Liver (tissue), 3 donors: ENCODE results near the gene ITCH.

Experiments used
- ATF3 ChIP-seq: IDR thresholded peaks from 2 replicates; pipeline ENCODE4 v1.6.1; 2016; ENCODE audit warnings: antibody characterized with exemption
- CTCF ChIP-seq: fragments of 150-350 bp; IDR thresholded peaks from 2 replicates; pipeline ENCODE4 v1.5.1; 2017; ENCODE audit warnings: improper control_type of control experiment, low read depth, low read length; ENCODE audit not compliant: missing input control
- EGR1 ChIP-seq, 2 donors: IDR thresholded peaks; 2 replicates each; pipeline ENCODE4 v1.6.1; 2016 to 2018; ENCODE audit warnings: antibody characterized with exemption in 2 of 2, low read depth in 2 of 2
- GABPA ChIP-seq, 2 donors: IDR thresholded peaks in 1 of 2; conservative IDR thresholded peaks in 1 of 2; 2 replicates each; pipeline ENCODE4 v1.6.1; 2016; ENCODE audit warnings: antibody characterized with exemption in 2 of 2, mild to moderate bottlenecking in 1 of 2, moderate library complexity in 1 of 2
- MAX ChIP-seq: IDR thresholded peaks from 2 replicates; pipeline ENCODE4 v1.6.1; 2016; ENCODE audit warnings: antibody characterized with exemption
- RAD21 ChIP-seq, 2 donors: IDR thresholded peaks; 2 replicates each; pipeline ENCODE4 v1.6.1; 2016; ENCODE audit warnings: antibody characterized with exemption in 2 of 2, mild to moderate bottlenecking in 2 of 2
- TAF1 ChIP-seq: conservative IDR thresholded peaks from 2 replicates; pipeline ENCODE4 v1.6.1; 2016; ENCODE audit warnings: antibody characterized with exemption, mild to moderate bottlenecking
- ZBTB33 ChIP-seq: IDR thresholded peaks from 2 replicates; pipeline ENCODE4 v1.6.1; 2016; ENCODE audit warnings: antibody characterized with exemption
- donor health status: healthy.
- donor health status: healthy.

GRCh38 chr20:34553366-34553867, 190.3 kb downstream of the ITCH start:
- no peak for TF ChIP-seq CTCF
- no peak for TF ChIP-seq EGR1 (IDR thresholded peaks at IDR 0.05; ENCODE audit: low read depth in 2 of 2)
- no peak for TF ChIP-seq ATF3
- TF ChIP-seq ZBTB33, result no peak
- peak; percentile 43 to 45 for TF ChIP-seq RAD21 (IDR thresholded peaks at IDR 0.05)
- peak; percentile 84 for TF ChIP-seq MAX
- no peak for TF ChIP-seq TAF1
- no peak for TF ChIP-seq GABPA (IDR thresholded peaks at IDR 0.05 in 1 of 2, conservative IDR thresholded peaks at IDR 0.05 in 1 of 2)
